ENCODE measurements around the gene MCC.

DNA sequence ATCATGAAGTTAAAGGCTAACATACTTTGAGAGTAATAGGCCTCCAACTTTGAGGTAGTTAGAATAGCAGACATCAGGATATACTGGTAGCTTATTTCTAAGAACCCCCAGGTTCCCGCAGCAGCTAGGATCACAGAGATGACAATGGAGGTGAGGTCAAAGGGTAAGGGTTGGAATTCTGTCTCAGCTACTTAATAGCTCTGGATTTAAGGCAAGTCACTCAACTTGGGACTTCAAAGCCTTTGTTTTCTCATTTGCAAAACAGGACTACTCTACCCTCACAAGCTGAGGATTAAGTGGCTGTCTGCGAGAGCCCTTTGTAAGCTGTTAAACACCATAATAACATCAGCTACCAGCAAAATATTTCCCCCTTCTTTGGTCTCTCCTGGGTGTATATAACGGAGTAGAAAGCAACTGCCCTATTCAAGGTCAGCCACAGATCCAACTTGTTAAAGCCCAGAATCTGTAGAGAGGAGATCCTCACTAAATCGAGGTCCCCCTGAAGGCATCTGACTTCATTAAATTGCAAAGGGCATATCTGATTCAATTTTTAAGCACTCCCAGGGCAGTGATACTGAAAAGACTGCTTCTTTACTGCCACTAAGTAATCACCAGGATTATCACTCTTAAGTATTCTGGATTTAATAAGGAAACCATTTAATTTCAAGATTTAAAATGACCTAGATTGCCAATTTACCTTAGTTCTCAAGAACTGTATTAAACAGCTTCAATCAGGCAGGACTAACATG, 407.0 kb downstream of the MCC start:
- TF ChIP-seq YY1 (IDR thresholded peaks at IDR 0.05; ENCODE audit: insufficient read depth, insufficient read length) (no peak), SUZ12 (IDR thresholded peaks at IDR 0.05; ENCODE audit: extremely low read depth, insufficient read depth, insufficient read length) (no peak)
